GM10266 (cell line): Measurements from ENCODE around the gene KRT37.

Experiments
- DNase-seq: peaks from one replicate; pipeline ENCODE4 v3.0.0; 2012; ENCODE audit errors: extremely low spot score
- CTCF ChIP-seq: IDR thresholded peaks from 2 replicates; pipeline ENCODE4 v1.5.1; 2012; ENCODE audit warnings: mild to moderate bottlenecking, low read depth; ENCODE audit not compliant: control insufficient read depth, insufficient read depth; ENCODE audit errors: missing control alignments

The KRT37 gene

DNA sequence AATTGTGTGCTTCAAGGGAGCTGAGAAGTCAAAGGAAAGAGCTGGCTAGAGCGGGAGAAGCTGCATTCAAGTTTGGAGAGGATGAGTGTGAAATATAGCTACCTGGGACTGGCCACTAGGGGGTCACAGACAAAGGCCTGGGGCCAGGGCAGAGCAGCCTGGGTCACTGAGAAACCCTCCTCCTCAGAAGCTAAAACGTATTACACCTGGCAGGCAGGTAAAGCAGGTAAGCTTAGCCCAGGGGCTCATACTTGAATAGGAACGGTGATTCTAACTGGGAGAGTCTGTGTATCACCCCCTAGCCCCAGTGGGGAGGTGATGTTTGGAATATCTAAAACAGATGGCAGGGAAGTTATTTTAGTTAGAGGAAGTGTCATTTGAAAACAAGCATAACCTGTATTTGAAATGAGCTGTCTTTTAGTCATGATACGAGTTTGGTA lies 6.8 kb downstream of the KRT37 start:
- DNase-seq = peak; percentile 33

DNA sequence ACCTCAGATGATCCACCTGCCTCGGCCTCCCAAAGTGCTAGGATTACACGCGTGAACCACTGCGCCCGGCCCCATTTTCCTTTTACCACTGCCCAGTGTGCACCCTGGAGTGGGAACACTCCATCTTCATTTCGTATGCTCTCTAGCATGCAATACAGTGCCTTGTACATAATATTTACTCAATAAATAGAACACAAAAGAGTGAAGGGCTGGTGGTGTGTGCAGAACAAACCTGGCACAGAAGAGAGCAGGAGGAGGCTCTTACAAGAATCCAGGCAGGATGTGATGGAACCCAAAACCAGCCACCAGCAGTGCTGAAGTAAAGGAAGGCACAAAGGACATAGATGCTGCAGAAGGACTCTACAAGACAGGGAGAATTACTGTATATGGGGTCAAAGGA lies 7.3 kb downstream of the KRT37 start:
- no peak for TF ChIP-seq CTCF

More for the DNA sequence above, 6.8 kb downstream of the KRT37 start:
- TF ChIP-seq CTCF = peak; percentile 50

GRCh38 chr17:41416479-41416878 lies 7.9 kb downstream of the KRT37 start:
- no peak for TF ChIP-seq CTCF
- no peak for DNase-seq

More for the DNA sequence above, 7.3 kb downstream of the KRT37 start:
- DNase-seq = no peak

- no peak for TF ChIP-seq CTCF
- DNase-seq = no peak
These were observed 8.5 kb downstream of the KRT37 start for GRCh38 chr17:41415833-41416335.

GRCh38 chr17:41415411-41415810 lies 9.0 kb downstream of the KRT37 start:
- no peak for DNase-seq

GRCh38 chr17:41413982-41414381 lies 10.4 kb downstream of the KRT37 start:
- no peak for TF ChIP-seq CTCF
- no peak for DNase-seq

More at GRCh38 chr17:41415411-41415810, 9.0 kb downstream of the KRT37 start:
- TF ChIP-seq CTCF = no peak

DNA sequence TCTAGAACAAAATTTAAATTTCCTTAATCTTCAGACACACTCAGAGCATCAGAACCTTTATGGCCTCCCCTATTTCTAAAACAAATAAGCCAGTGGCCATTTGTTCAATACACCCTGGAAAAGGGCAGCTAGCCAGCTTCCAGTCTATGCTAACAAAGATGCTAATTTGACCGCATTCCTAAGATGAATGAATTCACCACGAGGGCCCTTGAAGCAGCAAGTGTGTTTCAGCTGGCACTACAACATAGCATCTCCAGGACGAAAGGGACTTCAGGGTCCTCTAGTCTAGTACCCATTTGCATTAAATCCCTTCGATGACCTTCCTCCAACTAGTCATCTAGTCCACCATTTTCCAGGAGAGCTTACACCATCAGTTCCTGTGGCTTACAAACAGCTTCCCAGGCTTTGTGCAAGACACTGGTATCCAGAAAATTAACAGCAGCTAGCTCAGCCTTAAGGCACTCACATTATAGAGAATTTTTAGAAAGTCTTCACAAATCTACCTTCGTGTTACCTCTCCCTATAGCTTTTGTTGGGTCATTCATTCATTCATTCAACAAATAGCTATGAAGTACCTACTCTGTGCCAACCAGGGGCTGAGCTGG lies 10.9 kb downstream of the KRT37 start:
- DNase-seq = no peak
- TF ChIP-seq CTCF = no peak
